ENCODE results near the gene WDR75. TPM values are rescaled to one million over a fixed set of nuclear protein-coding genes. Genes with fewer than 3 reads are reported as not detected.

Gene WDR75
- total and polyA plus RNA-seq, 12 donors = 23.7 to 73.9 (median 39.7) TPM

- TF ChIP-seq POLR2A (IDR thresholded peaks at IDR 0.05) (no peak), CTCF (IDR thresholded peaks at IDR 0.05) (peak; percentile 25 to 74 (median 63))
Observed at GRCh38 chr2:189466656-189467055, 25.4 kb downstream of the WDR75 start.

GRCh38 chr2:189467160-189467559, 25.9 kb downstream of the WDR75 start:
- 86 to 100% (median 92%) methylated on average over 1 of the region's 1 CpG for WGBS, 4 donors
- no peak for DNase-seq
- intact Hi-C loops (cut with DNase I) = loop anchor here (5.0 to 10.0 kb wide), 3 partner anchors 110 to 168 kb away; no protein-coding TSS in a partner anchor
- Histone ChIP-seq H3K4me3 (no peak overlapping the region), H3K4me1 (replicated peaks in 1 of 2) (peaks cover 26 to 40% of the 10 kb centered on the region in 2 donors), H3K27ac (no peak overlapping the region), H3K27me3 (no peaks in the 10 kb centered on the region), H3K36me3 (replicated peaks in 1 of 2) (peaks cover 0 to 49% of the 10 kb centered on the region in 2 donors), H3K9me3 (replicated peaks in 1 of 3) (no peaks in the 10 kb centered on the region)
- no peak for TF ChIP-seq CTCF (IDR thresholded peaks at IDR 0.05)
- TF ChIP-seq POLR2A (IDR thresholded peaks at IDR 0.05) = no peak

More at GRCh38 chr2:189466656-189467055, 25.4 kb downstream of the WDR75 start:
- Histone ChIP-seq H3K27me3 (no peaks in the 10 kb centered on the region), H3K4me1 (replicated peaks in 1 of 2) (peaks cover 26 to 40% of the 10 kb centered on the region in 2 donors), H3K27ac (no peak overlapping the region), H3K36me3 (replicated peaks in 1 of 2) (peaks cover 0 to 50% of the 10 kb centered on the region in 2 donors), H3K4me3 (no peak overlapping the region), H3K9me3 (replicated peaks in 1 of 3) (no peaks in the 10 kb centered on the region)
- DNase-seq = peak in 2 of 7 donors; percentile 7 to 19
- intact Hi-C loops (cut with DNase I) = loop anchor here (5.0 to 10.0 kb wide), 3 partner anchors 111 to 168 kb away; no protein-coding TSS in a partner anchor

GRCh38 chr2:189467593-189467992, 26.3 kb downstream of the WDR75 start:
- no peak for DNase-seq
- peaks cover 26 to 40% of the 10 kb centered on the region in 2 donors for H3K4me1 ChIP-seq (replicated peaks in 1 of 2)
- H3K27me3 ChIP-seq = no peaks in the 10 kb centered on the region
- no peaks in the 10 kb centered on the region for H3K9me3 ChIP-seq (replicated peaks in 1 of 3)
- H3K36me3 ChIP-seq (replicated peaks in 1 of 2) = peaks cover 0 to 45% of the 10 kb centered on the region in 2 donors
- H3K4me3 ChIP-seq = no peak overlapping the region
- no peak overlapping the region for H3K27ac ChIP-seq
- WGBS, 4 donors = 79 to 82% (median 80%) methylated on average over 4 of the region's 4 CpGs
- intact Hi-C loops (cut with DNase I) = loop anchor here (5.0 to 10.0 kb wide), 3 partner anchors 110 to 167 kb away; no protein-coding TSS in a partner anchor
- TF ChIP-seq POLR2A (IDR thresholded peaks at IDR 0.05) (no peak), CTCF (IDR thresholded peaks at IDR 0.05) (no peak)

GRCh38 chr2:189474526-189474925, 33.3 kb downstream of the WDR75 start:
- intact Hi-C loops (cut with DNase I) = no loop called here
- peaks cover 0 to 35% of the 10 kb centered on the region in 2 donors for H3K36me3 ChIP-seq (replicated peaks in 1 of 2)
- no peak overlapping the region for H3K4me3 ChIP-seq
- H3K9me3 ChIP-seq (replicated peaks in 1 of 3) = no peaks in the 10 kb centered on the region
- no peak for TF ChIP-seq POLR2A (IDR thresholded peaks at IDR 0.05)
- TF ChIP-seq CTCF (IDR thresholded peaks at IDR 0.05) = no peak
- WGBS, 4 donors = 93 to 95% (median 94%) methylated on average over 4 of the region's 4 CpGs
- H3K27me3 ChIP-seq = no peaks in the 10 kb centered on the region
- H3K27ac ChIP-seq = no peak overlapping the region
- no peak for DNase-seq
- H3K4me1 ChIP-seq (replicated peaks in 1 of 2) = no peaks in the 10 kb centered on the region

Measured in adrenal gland (tissue), 12 donors.